Hepatocyte (in vitro differentiated cells): ENCODE results near the gene EPHA6. TPM values are rescaled to one million over a fixed set of nuclear protein-coding genes. Genes with fewer than 3 reads are reported as not detected.

Experiments used
- DNase-seq: peaks from one replicate; pipeline ENCODE4 v3.0.0-alpha.2; 2016; ENCODE audit warnings: low spot score
- H2AFZ ChIP-seq: fragments of 200-600 bp; sonication (generic); 2 replicates; pipeline ENCODE4 v1.6.0; 2016; ENCODE audit warnings: antibody characterized with exemption, mild to moderate bottlenecking
- H3K27ac ChIP-seq: fragments of 200-600 bp; sonication (generic); 2 replicates; pipeline ENCODE4 v1.5.1; 2016; ENCODE audit warnings: mild to moderate bottlenecking
- H3K27me3 ChIP-seq: fragments of 200-600 bp; sonication (generic); 2 replicates; pipeline ENCODE4 v1.6.1; 2016
- H3K36me3 ChIP-seq: fragments of 200-600 bp; sonication (generic); replicated peaks from 2 replicates; pipeline ENCODE4 v1.5.1; 2016; ENCODE audit warnings: low read depth; ENCODE audit not compliant: insufficient read depth
- H3K4me1 ChIP-seq: fragments of 200-600 bp; sonication (generic); 2 replicates; pipeline ENCODE4 v1.5.1; 2016; ENCODE audit warnings: mild to moderate bottlenecking, moderate library complexity; ENCODE audit not compliant: insufficient read depth
- H3K4me2 ChIP-seq: fragments of 200-600 bp; sonication (generic); 2 replicates; pipeline ENCODE4 v1.6.0; 2016
- H3K4me3 ChIP-seq: fragments of 200-600 bp; sonication (generic); 2 replicates; pipeline ENCODE4 v1.5.1; 2016; ENCODE audit warnings: mild to moderate bottlenecking
- H3K79me2 ChIP-seq: fragments of 200-600 bp; sonication (generic); 2 replicates; pipeline ENCODE4 v1.6.0; 2017; ENCODE audit warnings: mild to moderate bottlenecking
- H3K9me2 ChIP-seq: fragments of 200-600 bp; sonication (generic); replicated peaks from 2 replicates; pipeline ENCODE4 v1.6.0; 2017; ENCODE audit warnings: mild to moderate bottlenecking; ENCODE audit not compliant: insufficient read depth
- H3K9me3 ChIP-seq: fragments of 200-600 bp; sonication (generic); 2 replicates; pipeline ENCODE4 v1.5.1; 2016; ENCODE audit warnings: low read depth, mild to moderate bottlenecking
- H4K20me1 ChIP-seq: fragments of 200-600 bp; sonication (generic); 2 replicates; pipeline ENCODE4 v1.6.0; 2016; ENCODE audit warnings: mild to moderate bottlenecking; ENCODE audit not compliant: insufficient read depth, poor library complexity, severe bottlenecking
- CTCF ChIP-seq: fragments of 200-600 bp; sonication (generic); IDR thresholded peaks from 2 replicates; pipeline ENCODE4 v1.5.1; 2016; ENCODE audit warnings: antibody characterized with exemption, mild to moderate bottlenecking; ENCODE audit not compliant: poor library complexity
- EZH2 ChIP-seq: fragments of 200-600 bp; sonication (generic); IDR thresholded peaks from 2 replicates; pipeline ENCODE4 v1.6.1; 2016; ENCODE audit warnings: antibody characterized with exemption, mild to moderate bottlenecking, borderline replicate concordance
- EZH2phosphoT487 ChIP-seq: fragments of 200-600 bp; sonication (generic); IDR thresholded peaks from one replicate; pipeline ENCODE4 v1.6.1; 2018; ENCODE audit warnings: antibody characterized with exemption, mild to moderate bottlenecking, low read depth, moderate library complexity; ENCODE audit not compliant: unreplicated experiment, severe bottlenecking
- WGBS: methylation state at CpG from one replicate; pipeline ENCODE4 v1.1.6; 2016; ENCODE audit warnings: low lambda C conversion rate; ENCODE audit errors: missing lambda C conversion rate; 5-methylcytosine and 5-hydroxymethylcytosine counted together
- polyA plus RNA-seq: library from polyadenylated mRNA; unstranded; fragments of >200 nt; fragmentation: Nextera tagmentation; extraction: Ambion mirVana; gene quantifications from 2 replicates; pipeline ENCODE4 v1.2.1, GENCODE V29; 2016
- total RNA-seq: library from RNA; depleted of rRNA; stranded (reverse); fragments of >200 nt; gene quantifications from 2 replicates; pipeline ENCODE4 v1.2.3, GENCODE V29; 2014

The EPHA6 gene
- total and polyA plus RNA-seq, 2 experiments from 2014 or later = 3.4 to 16.7 TPM

- DNase-seq = no peak
- no peaks in the 10 kb centered on the region for H4K20me1 ChIP-seq
- no peaks in the 10 kb centered on the region for H3K36me3 ChIP-seq
- no peaks in the 10 kb centered on the region for H3K79me2 ChIP-seq
- H3K27me3 ChIP-seq = no peaks in the 10 kb centered on the region
- no peaks in the 10 kb centered on the region for H3K9me2 ChIP-seq
- no peak overlapping the region for H3K4me3 ChIP-seq
- TF ChIP-seq EZH2 = no peak
- no peak for TF ChIP-seq EZH2phosphoT487
- no peak for TF ChIP-seq CTCF
- no peak overlapping the region for H3K4me2 ChIP-seq
- H3K9me3 ChIP-seq = no peaks in the 10 kb centered on the region
- H2AFZ ChIP-seq = no peak overlapping the region
- no peak overlapping the region for H3K27ac ChIP-seq
- 81% methylated on average over 3 of the region's 3 CpGs for WGBS
- H3K4me1 ChIP-seq = no peaks in the 10 kb centered on the region
These were observed 524.0 kb downstream of the EPHA6 start for GRCh38 chr3:97338375-97338774.

- Histone ChIP-seq H2AFZ (no peak overlapping the region), H3K4me1 (no peaks in the 10 kb centered on the region), H3K9me3 (no peaks in the 10 kb centered on the region), H3K4me2 (no peak overlapping the region), H3K27me3 (no peaks in the 10 kb centered on the region), H3K4me3 (no peak overlapping the region), H4K20me1 (no peaks in the 10 kb centered on the region), H3K27ac (no peak overlapping the region), H3K36me3 (no peaks in the 10 kb centered on the region), H3K9me2 (no peaks in the 10 kb centered on the region), H3K79me2 (no peaks in the 10 kb centered on the region)
- DNase-seq = no peak
- 67% methylated on average over 2 of the region's 2 CpGs for WGBS
- TF ChIP-seq EZH2phosphoT487 (no peak), CTCF (no peak), EZH2 (no peak)
These were observed 526.5 kb downstream of the EPHA6 start for GRCh38 chr3:97340940-97341339.

- 76% methylated on average over 1 of the region's 1 CpG for WGBS
- no peaks in the 10 kb centered on the region for H3K9me3 ChIP-seq
- H3K79me2 ChIP-seq = no peaks in the 10 kb centered on the region
- DNase-seq = no peak
- TF ChIP-seq EZH2phosphoT487 (no peak), EZH2 (no peak), CTCF (no peak)
- H3K9me2 ChIP-seq = no peaks in the 10 kb centered on the region
- no peak overlapping the region for H3K4me2 ChIP-seq
- H3K27ac ChIP-seq = no peak overlapping the region
- H3K4me3 ChIP-seq = no peak overlapping the region
- no peaks in the 10 kb centered on the region for H3K4me1 ChIP-seq
- H4K20me1 ChIP-seq = no peaks in the 10 kb centered on the region
- no peaks in the 10 kb centered on the region for H3K36me3 ChIP-seq
- no peak overlapping the region for H2AFZ ChIP-seq
- no peaks in the 10 kb centered on the region for H3K27me3 ChIP-seq
These were observed 533.4 kb downstream of the EPHA6 start for GRCh38 chr3:97347780-97348179.

GRCh38 chr3:97350971-97351370 is 536.6 kb downstream of the EPHA6 start:
- no peak for TF ChIP-seq EZH2phosphoT487
- TF ChIP-seq EZH2 = no peak
- TF ChIP-seq CTCF = no peak
- Histone ChIP-seq H2AFZ (no peak overlapping the region), H3K4me1 (no peaks in the 10 kb centered on the region)

More at GRCh38 chr3:97350971-97351370, 536.6 kb downstream of the EPHA6 start:
- no peak overlapping the region for H3K4me3 ChIP-seq
- no peaks in the 10 kb centered on the region for H4K20me1 ChIP-seq
- no peaks in the 10 kb centered on the region for H3K9me3 ChIP-seq
- WGBS = 91% methylated on average over 3 of the region's 3 CpGs
- H3K27me3 ChIP-seq = no peaks in the 10 kb centered on the region
- no peaks in the 10 kb centered on the region for H3K36me3 ChIP-seq
- no peaks in the 10 kb centered on the region for H3K79me2 ChIP-seq
- DNase-seq = no peak
- H3K9me2 ChIP-seq = no peaks in the 10 kb centered on the region
- H3K27ac ChIP-seq = no peak overlapping the region
- no peak overlapping the region for H3K4me2 ChIP-seq
